CD4-positive, alpha-beta memory T cell (primary cell): ENCODE data around the gene HSPA12B. TPM values are rescaled to one million over a fixed set of nuclear protein-coding genes. Genes with fewer than 3 reads are reported as not detected.

Source experiments
- CTCF ChIA-PET: fragments of 350-600 bp; sonication (Branson Sonifier 250); formaldehyde crosslinking; loops from one replicate; lab custom pipeline; 2021; ENCODE audit warnings: inconsistent platforms; ENCODE audit not compliant: partially characterized antibody; lab: Charles Lee
- POLR2A ChIA-PET: fragments of 350-600 bp; sonication (Branson Sonifier 250); formaldehyde crosslinking; loops from one replicate; lab custom pipeline; 2021; ENCODE audit not compliant: partially characterized antibody; lab: Charles Lee
- DNase-seq, 5 donors: peaks; one replicate each; pipeline versions ENCODE4 v3.0.0 to v3.0.0-alpha.2; 2020 to 2022; ENCODE audit warnings: mixed read lengths in 1 of 5
- H3K27ac ChIP-seq: one replicate; pipeline ENCODE4 v1.7.0; 2013; ENCODE audit warnings: low read depth, low read length
- H3K27me3 ChIP-seq: 2 replicates; pipeline ENCODE4 v1.7.0; 2013; ENCODE audit warnings: mild to moderate bottlenecking, low read length, moderate library complexity; ENCODE audit not compliant: insufficient read depth
- H3K36me3 ChIP-seq: 2 replicates; pipeline ENCODE4 v1.7.0; 2013; ENCODE audit warnings: mild to moderate bottlenecking, low read length, moderate library complexity; ENCODE audit not compliant: insufficient read depth
- H3K4me1 ChIP-seq: 2 replicates; pipeline ENCODE4 v1.7.0; 2013; ENCODE audit warnings: mild to moderate bottlenecking, low read length, moderate library complexity; ENCODE audit not compliant: insufficient read depth
- H3K4me3 ChIP-seq, 2 donors: one replicate each; pipeline ENCODE4 v1.7.0; 2013; ENCODE audit warnings: low read length in 2 of 2, mild to moderate bottlenecking in 1 of 2
- H3K9me3 ChIP-seq, 2 donors: one replicate each; pipeline ENCODE4 v1.7.0; 2013; ENCODE audit warnings: low read length in 2 of 2, control low read depth in 1 of 2; ENCODE audit not compliant: control insufficient read depth in 1 of 2
- H3K27ac Mint-ChIP-seq, 7 donors: one replicate each; pipeline ENCODE4 v1.8.0; 2020 to 2021; ENCODE audit warnings: mixed read lengths in 7 of 7, mild to moderate bottlenecking in 6 of 7, inconsistent platforms in 3 of 7, moderate library complexity in 3 of 7
- H3K27me3 Mint-ChIP-seq, 2 donors: one replicate each; pipeline ENCODE4 v1.8.0; 2020 to 2021; ENCODE audit warnings: mixed read lengths in 2 of 2
- H3K36me3 Mint-ChIP-seq, 2 donors: one replicate each; pipeline ENCODE4 v1.8.0; 2020 to 2021; ENCODE audit warnings: mixed read lengths in 2 of 2, inconsistent platforms in 1 of 2, mild to moderate bottlenecking in 1 of 2
- H3K4me1 Mint-ChIP-seq, 4 donors: one replicate each; pipeline ENCODE4 v1.8.0; 2020 to 2021; ENCODE audit warnings: mixed read lengths in 4 of 4, mild to moderate bottlenecking in 1 of 4
- H3K4me3 Mint-ChIP-seq, 8 donors: one replicate each; pipeline ENCODE4 v1.8.0; 2020 to 2021; ENCODE audit warnings: mixed read lengths in 8 of 8, mild to moderate bottlenecking in 7 of 8, moderate library complexity in 6 of 8, inconsistent platforms in 3 of 8
- H3K9me3 Mint-ChIP-seq, 8 donors: one replicate each; pipeline ENCODE4 v1.8.0; 2020 to 2021; ENCODE audit warnings: mixed read lengths in 8 of 8, mild to moderate bottlenecking in 5 of 8, inconsistent platforms in 3 of 8, moderate library complexity in 1 of 8
- intact Hi-C: fragments of 100-400 bp; cut with micrococcal nuclease; formaldehyde crosslinking; loops from one replicate; pipeline ENCODE4 v1.15.1; 2023
- polyA plus RNA-seq, 2 donors: library from polyadenylated mRNA; unstranded; fragments of 300-500 nt; fragmentation: Illumina TruSeq; gene quantifications; one replicate each; pipeline ENCODE4 v1.2.3, GENCODE V29; 2021
- total RNA-seq, 2 experiments: library from RNA; stranded (reverse); gene quantifications; one replicate each; pipeline ENCODE4 v1.2.3, GENCODE V29; 2021

The HSPA12B gene
- total and polyA plus RNA-seq, 4 experiments from 2014 or later, result 0.22 TPM; not detected in 3

GRCh38 chr20:3729378-3729777 is 3.1 kb upstream of the HSPA12B start:
- no peaks in the 10 kb centered on the region for H3K9me3 Mint-ChIP-seq
- H3K27me3 Mint-ChIP-seq, result peaks cover 36 to 50% of the 10 kb centered on the region in 2 donors
- H3K36me3 ChIP-seq, result no peaks in the 10 kb centered on the region
- no peak overlapping the region for H3K4me3 ChIP-seq
- H3K4me3 Mint-ChIP-seq, result no peak overlapping the region
- H3K27ac Mint-ChIP-seq, result no peak overlapping the region
- CTCF ChIA-PET, result no interaction called here
- peaks cover 16% of the 10 kb centered on the region for H3K27me3 ChIP-seq
- no peak overlapping the region for H3K27ac ChIP-seq
- H3K36me3 Mint-ChIP-seq, result no peaks in the 10 kb centered on the region
- no peaks in the 10 kb centered on the region for H3K4me1 ChIP-seq
- no peaks in the 10 kb centered on the region for H3K9me3 ChIP-seq
- H3K4me1 Mint-ChIP-seq, result peaks cover 0 to 2% (median 0%) of the 10 kb centered on the region in 4 donors
- POLR2A ChIA-PET, result no interaction called here
- DNase-seq, result no peak
- intact Hi-C loops, result no loop called here

- intact Hi-C loops, result no loop called here
- peaks cover 0 to 2% (median 0%) of the 10 kb centered on the region in 4 donors for H3K4me1 Mint-ChIP-seq
- peaks cover 36 to 50% of the 10 kb centered on the region in 2 donors for H3K27me3 Mint-ChIP-seq
- Histone ChIP-seq H3K36me3 (no peaks in the 10 kb centered on the region), H3K4me3 (no peak overlapping the region), H3K4me1 (no peaks in the 10 kb centered on the region), H3K27ac (no peak overlapping the region), H3K9me3 (no peaks in the 10 kb centered on the region), H3K27me3 (peaks cover 16% of the 10 kb centered on the region)
- H3K4me3 Mint-ChIP-seq, result no peak overlapping the region
- H3K27ac Mint-ChIP-seq, result no peak overlapping the region
- H3K9me3 Mint-ChIP-seq, result no peaks in the 10 kb centered on the region
- no peak for DNase-seq
- H3K36me3 Mint-ChIP-seq, result no peaks in the 10 kb centered on the region
- POLR2A ChIA-PET, result no interaction called here
- CTCF ChIA-PET, result no interaction called here
Measured at GRCh38 chr20:3729811-3730540, 2.5 kb upstream of the HSPA12B start.

DNA sequence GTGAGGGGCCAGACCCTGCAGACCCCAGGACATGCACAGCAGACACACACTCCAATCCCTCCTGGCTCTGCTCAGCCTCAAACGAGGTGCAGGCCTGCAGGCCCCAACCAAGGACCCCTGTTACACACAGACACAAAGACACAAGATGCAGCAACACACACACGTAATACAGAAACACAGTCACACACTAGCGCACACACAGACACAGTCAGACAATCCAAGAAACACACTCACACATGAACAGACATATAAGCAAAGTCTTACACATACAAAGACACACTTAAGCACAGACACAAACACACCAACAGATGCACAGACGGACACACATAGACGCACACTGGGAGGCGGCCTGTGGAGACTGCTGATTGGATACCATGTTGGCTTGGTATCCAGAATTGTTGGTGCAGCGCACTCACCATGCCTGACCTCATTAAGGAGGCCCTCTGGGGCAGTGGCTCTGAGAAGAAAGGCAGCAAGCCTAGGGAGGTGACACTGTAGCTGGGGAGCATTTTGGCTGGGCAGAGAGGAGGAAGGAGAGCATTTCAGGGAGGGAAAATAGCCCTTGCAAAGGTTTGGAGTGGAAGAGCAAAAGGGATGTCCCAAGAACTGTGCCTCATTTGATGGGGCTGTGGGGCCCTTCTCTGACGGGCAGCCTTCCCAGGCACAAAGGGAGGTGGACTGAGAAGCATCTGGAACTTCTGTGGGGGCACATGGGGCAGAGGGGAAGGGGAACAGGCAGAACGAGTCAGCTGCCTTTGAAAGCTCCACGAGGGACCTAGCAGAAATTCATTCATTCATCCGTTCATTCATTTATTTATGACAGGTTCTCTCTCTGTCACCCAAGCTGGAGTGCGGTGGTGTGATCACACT is 1.4 kb upstream of the HSPA12B start:
- peaks cover 0 to 2% (median 0%) of the 10 kb centered on the region in 4 donors for H3K4me1 Mint-ChIP-seq
- no peak for DNase-seq
- intact Hi-C loops, result no loop called here
- no peak overlapping the region for H3K27ac Mint-ChIP-seq
- CTCF ChIA-PET, result no interaction called here
- peaks cover 36 to 51% of the 10 kb centered on the region in 2 donors for H3K27me3 Mint-ChIP-seq
- H3K36me3 Mint-ChIP-seq, result no peaks in the 10 kb centered on the region
- Histone ChIP-seq H3K4me1 (no peaks in the 10 kb centered on the region), H3K9me3 (no peaks in the 10 kb centered on the region), H3K27ac (no peak overlapping the region), H3K36me3 (no peaks in the 10 kb centered on the region), H3K27me3 (peaks cover 16% of the 10 kb centered on the region), H3K4me3 (no peak overlapping the region)
- peak overlapping the region in 1 of 8 donors; percentile 46 for H3K4me3 Mint-ChIP-seq
- POLR2A ChIA-PET, result no interaction called here
- H3K9me3 Mint-ChIP-seq, result no peaks in the 10 kb centered on the region

DNA sequence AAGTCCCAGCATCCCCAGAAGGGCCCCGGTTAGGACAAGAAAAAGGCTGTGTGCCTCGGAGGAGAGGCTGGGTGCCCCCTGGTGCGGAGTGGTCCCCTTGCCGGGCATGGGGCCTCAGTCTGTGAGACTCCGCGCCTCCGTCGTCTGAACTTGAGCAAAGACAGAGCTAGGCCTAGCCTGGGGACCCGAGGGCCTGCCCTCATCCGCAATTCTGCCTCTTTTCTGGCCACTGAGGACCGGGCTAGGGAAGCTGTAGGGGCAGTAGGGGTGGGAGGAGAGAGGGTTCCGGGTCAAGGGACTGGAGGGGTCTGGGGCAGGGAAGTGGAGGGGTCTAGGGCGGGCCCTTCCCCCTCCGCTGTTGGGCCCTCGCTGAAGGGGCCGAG is 550 bp upstream of the HSPA12B start:
- intact Hi-C loops, result no loop called here
- H3K4me1 ChIP-seq, result no peaks in the 10 kb centered on the region
- H3K9me3 ChIP-seq, result no peaks in the 10 kb centered on the region
- no peak for DNase-seq
- Mint-ChIP-seq H3K27me3 (peaks cover 35 to 50% of the 10 kb centered on the region in 2 donors), H3K36me3 (no peaks in the 10 kb centered on the region), H3K4me3 (peak overlapping the region in 1 of 8 donors; percentile 26), H3K27ac (no peak overlapping the region), H3K4me1 (peaks cover 0 to 2% (median 0%) of the 10 kb centered on the region in 4 donors), H3K9me3 (no peaks in the 10 kb centered on the region)
- no peak overlapping the region for H3K27ac ChIP-seq
- ChIA-PET POLR2A (no interaction called here), CTCF (no interaction called here)
- H3K4me3 ChIP-seq, result no peak overlapping the region
- H3K27me3 ChIP-seq, result peaks cover 16% of the 10 kb centered on the region
- H3K36me3 ChIP-seq, result no peaks in the 10 kb centered on the region

DNA sequence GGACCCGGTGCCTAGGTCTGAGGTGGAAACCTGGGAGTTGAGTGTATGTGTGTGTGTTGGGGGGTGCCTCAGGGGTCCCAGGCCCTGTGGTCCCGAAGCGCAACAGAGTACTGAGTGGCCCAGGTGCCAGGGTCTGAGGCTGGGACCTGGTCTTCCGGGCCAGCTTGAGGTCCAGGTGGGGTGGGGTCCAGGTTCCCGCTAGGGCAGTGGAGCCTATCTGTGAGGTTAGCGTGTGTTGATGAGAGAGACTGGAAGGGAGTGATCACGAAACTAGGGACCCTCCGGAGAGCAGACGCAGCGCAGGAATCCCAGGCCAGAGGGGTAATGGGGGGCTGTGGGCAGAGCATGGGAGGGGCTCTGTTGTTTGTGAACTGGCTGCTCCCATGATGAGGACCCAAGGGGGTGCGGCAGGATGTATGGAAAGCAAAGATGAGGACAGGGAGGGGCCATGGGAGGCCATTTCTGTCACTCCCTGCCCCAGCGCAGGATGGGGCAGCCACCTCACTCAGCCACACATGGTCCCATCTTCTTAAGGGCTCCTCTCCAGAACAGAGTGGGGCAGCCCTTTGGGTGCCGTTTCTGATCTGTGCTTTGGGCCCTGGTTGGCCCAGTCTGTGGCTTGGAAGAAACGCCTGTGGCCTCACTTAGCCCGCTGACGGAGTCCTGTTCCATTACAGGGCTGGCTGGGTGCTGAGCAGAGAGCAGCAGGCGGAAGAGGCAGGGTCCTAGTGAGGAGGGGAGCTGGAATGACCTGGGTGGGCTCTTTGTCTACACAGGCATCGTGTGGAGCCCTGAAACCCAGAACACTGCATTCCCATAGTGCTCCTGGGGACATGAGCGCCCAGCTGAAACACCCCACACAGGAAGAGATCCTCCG is 872 bp downstream of the HSPA12B start:
- ChIA-PET POLR2A (no interaction called here), CTCF (no interaction called here)
- H3K36me3 ChIP-seq, result no peaks in the 10 kb centered on the region
- Mint-ChIP-seq H3K27ac (no peak overlapping the region), H3K9me3 (no peaks in the 10 kb centered on the region), H3K4me3 (peak overlapping the region in 1 of 8 donors; percentile 42), H3K4me1 (peaks cover 0 to 2% (median 0%) of the 10 kb centered on the region in 4 donors), H3K36me3 (no peaks in the 10 kb centered on the region), H3K27me3 (peaks cover 29 to 38% of the 10 kb centered on the region in 2 donors)
- intact Hi-C loops, result no loop called here
- H3K4me3 ChIP-seq, result no peak overlapping the region
- peaks cover 6% of the 10 kb centered on the region for H3K27me3 ChIP-seq
- H3K27ac ChIP-seq, result no peak overlapping the region
- H3K4me1 ChIP-seq, result no peaks in the 10 kb centered on the region
- H3K9me3 ChIP-seq, result no peaks in the 10 kb centered on the region
- DNase-seq, result no peak

GRCh38 chr20:3734111-3734843 is 1.8 kb downstream of the HSPA12B start:
- Histone ChIP-seq H3K27ac (no peak overlapping the region), H3K27me3 (peaks cover 6% of the 10 kb centered on the region), H3K36me3 (no peaks in the 10 kb centered on the region), H3K4me3 (no peak overlapping the region), H3K9me3 (no peaks in the 10 kb centered on the region), H3K4me1 (no peaks in the 10 kb centered on the region)
- no peaks in the 10 kb centered on the region for H3K36me3 Mint-ChIP-seq
- intact Hi-C loops, result no loop called here
- H3K4me1 Mint-ChIP-seq, result peaks cover 0 to 2% (median 0%) of the 10 kb centered on the region in 4 donors
- H3K27me3 Mint-ChIP-seq, result peaks cover 27 to 36% of the 10 kb centered on the region in 2 donors
- POLR2A ChIA-PET, result no interaction called here
- no peak for DNase-seq
- no peak overlapping the region for H3K27ac Mint-ChIP-seq
- H3K9me3 Mint-ChIP-seq, result no peaks in the 10 kb centered on the region
- CTCF ChIA-PET, result no interaction called here
- H3K4me3 Mint-ChIP-seq, result no peak overlapping the region
